SU-DHL-6 (cell line): ENCODE measurements around the gene CNOT9.

Experiments
- EZH2phosphoT487 ChIP-seq: fragments of 200-600 bp; sonication (generic), shearing (Covaris generic); conservative IDR thresholded peaks from 2 replicates; pipeline ENCODE4 v1.6.1; 2018; ENCODE audit warnings: mild to moderate bottlenecking, antibody characterized with exemption, low read length, moderate library complexity, mixed read lengths
- TF ChIP-seq, protein P1 (sequence below): fragments of 200-600 bp; sonication (generic); IDR thresholded peaks from one replicate; pipeline ENCODE4 v1.5.1; 2017; ENCODE audit warnings: antibody characterized with exemption, mild to moderate bottlenecking, low read length, moderate library complexity; ENCODE audit not compliant: insufficient read depth, poor library complexity, severe bottlenecking

GRCh38 chr2:218569038-218569431 is 396 bp downstream of the CNOT9 start:
- TF ChIP-seq, protein P1, sequence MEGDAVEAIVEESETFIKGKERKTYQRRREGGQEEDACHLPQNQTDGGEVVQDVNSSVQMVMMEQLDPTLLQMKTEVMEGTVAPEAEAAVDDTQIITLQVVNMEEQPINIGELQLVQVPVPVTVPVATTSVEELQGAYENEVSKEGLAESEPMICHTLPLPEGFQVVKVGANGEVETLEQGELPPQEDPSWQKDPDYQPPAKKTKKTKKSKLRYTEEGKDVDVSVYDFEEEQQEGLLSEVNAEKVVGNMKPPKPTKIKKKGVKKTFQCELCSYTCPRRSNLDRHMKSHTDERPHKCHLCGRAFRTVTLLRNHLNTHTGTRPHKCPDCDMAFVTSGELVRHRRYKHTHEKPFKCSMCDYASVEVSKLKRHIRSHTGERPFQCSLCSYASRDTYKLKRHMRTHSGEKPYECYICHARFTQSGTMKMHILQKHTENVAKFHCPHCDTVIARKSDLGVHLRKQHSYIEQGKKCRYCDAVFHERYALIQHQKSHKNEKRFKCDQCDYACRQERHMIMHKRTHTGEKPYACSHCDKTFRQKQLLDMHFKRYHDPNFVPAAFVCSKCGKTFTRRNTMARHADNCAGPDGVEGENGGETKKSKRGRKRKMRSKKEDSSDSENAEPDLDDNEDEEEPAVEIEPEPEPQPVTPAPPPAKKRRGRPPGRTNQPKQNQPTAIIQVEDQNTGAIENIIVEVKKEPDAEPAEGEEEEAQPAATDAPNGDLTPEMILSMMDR, result no peak
- TF ChIP-seq EZH2phosphoT487, result no peak
